CD14-positive monocyte (primary cell): ENCODE measurements around the gene CELF4. TPM values are rescaled to one million over a fixed set of nuclear protein-coding genes. Genes with fewer than 3 reads are reported as not detected.

ENCODE experiments used
- DNase-seq, 3 donors: peaks; one replicate each; pipeline ENCODE4 v3.0.0-alpha.2; 2011 to 2022
- H2AFZ ChIP-seq: 2 replicates; pipeline ENCODE4 v1.6.0; 2012; ENCODE audit warnings: mild to moderate bottlenecking, low read depth, low read length, inconsistent platforms; ENCODE audit not compliant: insufficient read depth, poor library complexity, severe bottlenecking
- H3K27ac ChIP-seq, 2 donors: 1 replicate in 1 of 2; 2 replicates in 1 of 2; pipeline ENCODE4 v1.5.1; 2012 to 2013; ENCODE audit warnings: low read length in 2 of 2, control low read depth in 1 of 2, inconsistent platforms in 1 of 2, low read depth in 1 of 2, mild to moderate bottlenecking in 1 of 2
- H3K27me3 ChIP-seq, 2 donors: one replicate each; pipeline versions ENCODE4 v1.6.0 to v1.6.1; 2011 to 2013; ENCODE audit warnings: low read length in 2 of 2; ENCODE audit not compliant: control insufficient read depth in 2 of 2, insufficient read depth in 2 of 2
- H3K36me3 ChIP-seq, 2 donors: replicated peaks in 1 of 2; 1 replicate in 1 of 2; 2 replicates in 1 of 2; pipeline versions ENCODE4 v1.5.1 to v1.6.1; 2012 to 2013; ENCODE audit warnings: low read length in 2 of 2, control low read depth in 1 of 2, inconsistent platforms in 1 of 2, mild to moderate bottlenecking in 1 of 2; ENCODE audit not compliant: insufficient read depth in 2 of 2, control insufficient read depth in 1 of 2
- H3K4me1 ChIP-seq, 2 donors: 1 replicate in 1 of 2; 2 replicates in 1 of 2; pipeline versions ENCODE4 v1.5.1 to v1.6.1; 2012 to 2013; ENCODE audit warnings: low read length in 2 of 2, control low read depth in 1 of 2, inconsistent platforms in 1 of 2, mild to moderate bottlenecking in 1 of 2, moderate library complexity in 1 of 2; ENCODE audit not compliant: insufficient read depth in 2 of 2, control insufficient read depth in 1 of 2
- H3K4me2 ChIP-seq: replicated peaks from 2 replicates; pipeline ENCODE3; 2012; ENCODE audit warnings: low read length, moderate library complexity, mild to moderate bottlenecking; ENCODE audit not compliant: poor library complexity, severe bottlenecking; ENCODE audit errors: extremely low read depth
- H3K4me3 ChIP-seq, 3 experiments: fragments of 200-600 bp in 1 of 3; sonication (generic) in 1 of 3; replicated peaks in 1 of 3; 1 replicate in 2 of 3; 2 replicates in 1 of 3; pipeline ENCODE4 v1.5.1; 2011 to 2013; ENCODE audit warnings: low read length in 3 of 3, mild to moderate bottlenecking in 3 of 3, control low read depth in 2 of 3, low read depth in 2 of 3, inconsistent platforms in 1 of 3, moderate library complexity in 1 of 3
- H3K79me2 ChIP-seq: 2 replicates; pipeline ENCODE4 v1.6.0; 2012; ENCODE audit warnings: mild to moderate bottlenecking, control low read depth, inconsistent platforms, low read length, moderate library complexity; ENCODE audit not compliant: insufficient read depth
- H3K9ac ChIP-seq: 2 replicates; pipeline ENCODE4 v1.6.0; 2017; ENCODE audit warnings: low read length, mild to moderate bottlenecking; ENCODE audit not compliant: insufficient read depth, poor library complexity, severe bottlenecking
- H3K9me3 ChIP-seq, 2 donors: replicated peaks in 1 of 2; 1 replicate in 1 of 2; 2 replicates in 1 of 2; pipeline versions ENCODE4 v1.5.1 to v1.6.1; 2012 to 2013; ENCODE audit warnings: low read length in 2 of 2, control low read depth in 1 of 2; ENCODE audit not compliant: control insufficient read depth in 1 of 2, insufficient read depth in 1 of 2
- H4K20me1 ChIP-seq: 2 replicates; pipeline ENCODE4 v1.6.0; 2012; ENCODE audit warnings: mild to moderate bottlenecking, low read length, control low read depth, moderate library complexity; ENCODE audit not compliant: insufficient read depth
- H3K27ac Mint-ChIP-seq, 7 donors: one replicate each; pipeline ENCODE4 v1.8.0; 2020; ENCODE audit warnings: mild to moderate bottlenecking in 7 of 7, mixed read lengths in 7 of 7, moderate library complexity in 6 of 7, inconsistent platforms in 2 of 7
- H3K27me3 Mint-ChIP-seq, 3 donors: one replicate each; pipeline ENCODE4 v1.8.0; 2021 to 2022; ENCODE audit warnings: low read depth in 3 of 3, mild to moderate bottlenecking in 3 of 3, mixed read lengths in 3 of 3, moderate library complexity in 3 of 3, inconsistent platforms in 1 of 3
- H3K36me3 Mint-ChIP-seq, 2 donors: one replicate each; pipeline ENCODE4 v1.8.0; 2020; ENCODE audit warnings: mixed read lengths in 2 of 2, inconsistent platforms in 1 of 2, mild to moderate bottlenecking in 1 of 2
- H3K4me1 Mint-ChIP-seq: one replicate; pipeline ENCODE4 v1.8.0; 2020; ENCODE audit warnings: mild to moderate bottlenecking, mixed read lengths
- H3K4me3 Mint-ChIP-seq, 2 donors: one replicate each; pipeline ENCODE4 v1.8.0; 2020; ENCODE audit warnings: mild to moderate bottlenecking in 2 of 2, mixed read lengths in 2 of 2, moderate library complexity in 1 of 2
- H3K9me3 Mint-ChIP-seq, 7 donors: one replicate each; pipeline ENCODE4 v1.8.0; 2020 to 2022; ENCODE audit warnings: mixed read lengths in 7 of 7, mild to moderate bottlenecking in 6 of 7, moderate library complexity in 6 of 7, inconsistent platforms in 2 of 7
- CTCF ChIP-seq: fragments of 200-600 bp; IDR thresholded peaks from one replicate; pipeline ENCODE4 v1.8.0; 2022; ENCODE audit warnings: antibody characterized with exemption, mild to moderate bottlenecking
- WGBS: methylation state at CpG from one replicate; pipeline ENCODE4 v1.1.5; 2013; ENCODE audit warnings: missing lambda C conversion rate; ENCODE audit not compliant: insufficient coverage; 5-methylcytosine and 5-hydroxymethylcytosine counted together
- intact Hi-C, 2 donors: fragments of 100-400 bp; cut with micrococcal nuclease; formaldehyde crosslinking; loops; one replicate each; pipeline versions ENCODE4 v1.15.0 to v1.15.1; 2023
- polyA plus RNA-seq, 3 donors: library from polyadenylated mRNA; depleted of rRNA in 1 of 3; unstranded in 2 of 3; stranded (reverse) in 1 of 3; fragments of 300-500 nt in 2 of 3; fragments of >200 nt in 1 of 3; fragmentation: Illumina TruSeq in 2 of 3; gene quantifications; 1 replicate in 2 of 3; 2 replicates in 1 of 3; pipeline ENCODE4 v1.2.3, GENCODE V29; 2012 to 2021

The CELF4 gene
- polyA plus RNA-seq, 3 donors, result not detected

- TF ChIP-seq CTCF, result no peak
- no peak overlapping the region for H3K4me3 Mint-ChIP-seq
- Histone ChIP-seq H3K36me3 (no peaks in the 10 kb centered on the region), H2AFZ (no peak overlapping the region), H3K4me2 (no peak overlapping the region), H3K9ac (no peak overlapping the region), H4K20me1 (no peaks in the 10 kb centered on the region), H3K79me2 (no peaks in the 10 kb centered on the region), H3K9me3 (peaks cover 7 to 10% of the 10 kb centered on the region in 2 donors), H3K27ac (no peak overlapping the region), H3K27me3 (no peaks in the 10 kb centered on the region), H3K4me1 (no peaks in the 10 kb centered on the region), H3K4me3 (no peak overlapping the region)
- no peak for DNase-seq
- no peaks in the 10 kb centered on the region for H3K4me1 Mint-ChIP-seq
- 90% methylated on average over 7 of the region's 7 CpGs for WGBS
- H3K36me3 Mint-ChIP-seq, result no peaks in the 10 kb centered on the region
- intact Hi-C loops, result no loop called here
- no peak overlapping the region for H3K27ac Mint-ChIP-seq
- peaks cover 0 to 2% (median 2%) of the 10 kb centered on the region in 3 donors for H3K27me3 Mint-ChIP-seq
- peaks cover 11 to 31% (median 18%) of the 10 kb centered on the region in 7 donors for H3K9me3 Mint-ChIP-seq
Measured at GRCh38 chr18:37219257-37219656, 346.3 kb downstream of the CELF4 start.

- no peaks in the 10 kb centered on the region for H3K79me2 ChIP-seq
- no peaks in the 10 kb centered on the region for H3K4me1 ChIP-seq
- H3K4me1 Mint-ChIP-seq, result no peaks in the 10 kb centered on the region
- no peak for TF ChIP-seq CTCF
- no peak overlapping the region for H3K9ac ChIP-seq
- no peaks in the 10 kb centered on the region for H3K27me3 ChIP-seq
- H3K4me3 ChIP-seq, result no peak overlapping the region
- no peaks in the 10 kb centered on the region for H3K36me3 Mint-ChIP-seq
- H3K36me3 ChIP-seq, result no peaks in the 10 kb centered on the region
- no peak overlapping the region for H3K27ac ChIP-seq
- H3K4me3 Mint-ChIP-seq, result no peak overlapping the region
- H3K9me3 Mint-ChIP-seq, result peaks cover 11 to 31% (median 19%) of the 10 kb centered on the region in 7 donors
- intact Hi-C loops, result no loop called here
- peaks cover 7 to 10% of the 10 kb centered on the region in 2 donors for H3K9me3 ChIP-seq
- no peak overlapping the region for H3K27ac Mint-ChIP-seq
- H4K20me1 ChIP-seq, result no peaks in the 10 kb centered on the region
- WGBS, result 100% methylated on average over 1 of the region's 2 CpGs
- peaks cover 0 to 2% (median 2%) of the 10 kb centered on the region in 3 donors for H3K27me3 Mint-ChIP-seq
- no peak overlapping the region for H3K4me2 ChIP-seq
- DNase-seq, result no peak
- no peak overlapping the region for H2AFZ ChIP-seq
Measured at GRCh38 chr18:37218022-37218590, 347.5 kb downstream of the CELF4 start.
